Fibroblast of mammary gland (primary cell): Measurements from ENCODE around the gene SORCS1.

Source experiments
- DNase-seq: peaks from one replicate; pipeline ENCODE4 v3.0.0-alpha.2; 2010; ENCODE audit warnings: low read depth
- H3K4me3 ChIP-seq: 2 replicates; pipeline ENCODE4 v1.5.1; 2011; ENCODE audit warnings: low read depth, mild to moderate bottlenecking, low read length, moderate library complexity; ENCODE audit not compliant: control insufficient read depth
- CTCF ChIP-seq: conservative IDR thresholded peaks from 2 replicates; pipeline ENCODE4 v1.5.1; 2011; ENCODE audit warnings: low read depth, low read length, inconsistent platforms; ENCODE audit not compliant: control insufficient read depth, insufficient read depth

Gene SORCS1

GRCh38 chr10:107075117-107075516 is 89.4 kb downstream of the SORCS1 start:
- no peak overlapping the region for H3K4me3 ChIP-seq
- no peak for TF ChIP-seq CTCF
- no peak for DNase-seq

GRCh38 chr10:107072786-107073185 is 91.7 kb downstream of the SORCS1 start:
- H3K4me3 ChIP-seq: no peak overlapping the region
- TF ChIP-seq CTCF: no peak
- DNase-seq: no peak

- no peak for DNase-seq
- no peak overlapping the region for H3K4me3 ChIP-seq
- TF ChIP-seq CTCF: no peak
These were observed 92.5 kb downstream of the SORCS1 start for GRCh38 chr10:107072028-107072427.

- DNase-seq: no peak
- no peak for TF ChIP-seq CTCF
- H3K4me3 ChIP-seq: no peak overlapping the region
These were observed 93.2 kb downstream of the SORCS1 start for GRCh38 chr10:107071301-107071700.

- no peak overlapping the region for H3K4me3 ChIP-seq
- TF ChIP-seq CTCF: no peak
- DNase-seq: no peak
These were observed 96.7 kb downstream of the SORCS1 start for GRCh38 chr10:107067843-107068242.

- no peak overlapping the region for H3K4me3 ChIP-seq
- no peak for DNase-seq
- no peak for TF ChIP-seq CTCF
These were observed 100.4 kb downstream of the SORCS1 start for GRCh38 chr10:107064075-107064474.

GRCh38 chr10:107059872-107060271 is 104.6 kb downstream of the SORCS1 start:
- DNase-seq: no peak
- no peak overlapping the region for H3K4me3 ChIP-seq
- no peak for TF ChIP-seq CTCF
